Tibial nerve (tissue), 3 donors: ENCODE results near the gene SCYGR1.

ENCODE experiments used
- POLR2A ChIP-seq, 2 donors: fragments of 450-650 bp; IDR thresholded peaks; one replicate each; pipeline ENCODE4 v1.6.1; 2017; ENCODE audit warnings: antibody characterized with exemption in 2 of 2, mild to moderate bottlenecking in 2 of 2, moderate library complexity in 2 of 2
- TF ChIP-seq, protein P1 (sequence below), 5 experiments: fragments of 200-600 bp in 3 of 5; fragments of 450-650 bp in 2 of 5; sonication (generic) in 3 of 5; IDR thresholded peaks; one replicate each; pipeline ENCODE4 v1.5.1; 2016 to 2019; ENCODE audit warnings: antibody characterized with exemption in 5 of 5, mild to moderate bottlenecking in 3 of 5, moderate library complexity in 2 of 5

GRCh38 chr2:227344231-227344630 is 43.5 kb downstream of the SCYGR1 start:
- TF ChIP-seq, protein P1, sequence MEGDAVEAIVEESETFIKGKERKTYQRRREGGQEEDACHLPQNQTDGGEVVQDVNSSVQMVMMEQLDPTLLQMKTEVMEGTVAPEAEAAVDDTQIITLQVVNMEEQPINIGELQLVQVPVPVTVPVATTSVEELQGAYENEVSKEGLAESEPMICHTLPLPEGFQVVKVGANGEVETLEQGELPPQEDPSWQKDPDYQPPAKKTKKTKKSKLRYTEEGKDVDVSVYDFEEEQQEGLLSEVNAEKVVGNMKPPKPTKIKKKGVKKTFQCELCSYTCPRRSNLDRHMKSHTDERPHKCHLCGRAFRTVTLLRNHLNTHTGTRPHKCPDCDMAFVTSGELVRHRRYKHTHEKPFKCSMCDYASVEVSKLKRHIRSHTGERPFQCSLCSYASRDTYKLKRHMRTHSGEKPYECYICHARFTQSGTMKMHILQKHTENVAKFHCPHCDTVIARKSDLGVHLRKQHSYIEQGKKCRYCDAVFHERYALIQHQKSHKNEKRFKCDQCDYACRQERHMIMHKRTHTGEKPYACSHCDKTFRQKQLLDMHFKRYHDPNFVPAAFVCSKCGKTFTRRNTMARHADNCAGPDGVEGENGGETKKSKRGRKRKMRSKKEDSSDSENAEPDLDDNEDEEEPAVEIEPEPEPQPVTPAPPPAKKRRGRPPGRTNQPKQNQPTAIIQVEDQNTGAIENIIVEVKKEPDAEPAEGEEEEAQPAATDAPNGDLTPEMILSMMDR (IDR thresholded peaks at IDR 0.05) = no peak
- TF ChIP-seq POLR2A (IDR thresholded peaks at IDR 0.05) = no peak
